PFSK-1 (cell line): ENCODE results near the gene DCLK2.

Source experiments
- FOXP2 ChIP-seq: optimal IDR thresholded peaks from 2 replicates; pipeline ENCODE3; 2011; ENCODE audit warnings: borderline replicate concordance, control low read depth, inconsistent platforms; ENCODE audit not compliant: insufficient read depth; ENCODE audit errors: extremely low read length, extremely low read depth
- TAF1 ChIP-seq: IDR thresholded peaks from 2 replicates; pipeline ENCODE4 v1.6.1; 2012; ENCODE audit warnings: low read length, control low read depth, borderline replicate concordance; ENCODE audit not compliant: insufficient read depth
- TF ChIP-seq, protein P1 (sequence below), 2 experiments: IDR thresholded peaks; 2 replicates each; pipeline versions ENCODE4 v1.6.1 to v1.8.0; 2011 to 2012; ENCODE audit warnings: low read depth in 2 of 2, low read length in 2 of 2, control low read depth in 1 of 2, inconsistent platforms in 1 of 2, mild to moderate bottlenecking in 1 of 2, moderate library complexity in 1 of 2; ENCODE audit not compliant: insufficient read depth in 1 of 2

DNA sequence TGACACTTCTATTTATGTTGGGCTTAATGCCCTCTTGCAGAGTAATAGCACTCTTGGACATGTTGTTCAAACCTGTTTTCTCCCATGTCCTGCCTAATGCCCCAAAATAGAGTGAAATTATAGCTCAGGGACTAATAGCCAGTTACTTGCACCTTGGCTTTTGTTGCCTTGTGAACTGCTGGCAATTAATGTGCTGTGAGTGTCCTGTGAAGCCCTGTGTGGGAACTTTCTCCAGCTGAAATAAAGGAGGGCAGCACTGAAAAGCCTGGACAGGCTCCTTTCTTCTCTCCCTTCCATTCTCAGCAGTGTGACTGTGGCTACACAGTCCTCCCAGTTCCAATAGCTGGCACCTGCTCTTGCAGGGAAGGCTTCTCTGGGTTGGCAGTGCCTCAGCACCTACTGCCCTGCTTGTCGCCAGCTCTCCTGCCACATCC is 72.4 kb downstream of the DCLK2 start:
- no peak for TF ChIP-seq TAF1
- TF ChIP-seq, protein P1, sequence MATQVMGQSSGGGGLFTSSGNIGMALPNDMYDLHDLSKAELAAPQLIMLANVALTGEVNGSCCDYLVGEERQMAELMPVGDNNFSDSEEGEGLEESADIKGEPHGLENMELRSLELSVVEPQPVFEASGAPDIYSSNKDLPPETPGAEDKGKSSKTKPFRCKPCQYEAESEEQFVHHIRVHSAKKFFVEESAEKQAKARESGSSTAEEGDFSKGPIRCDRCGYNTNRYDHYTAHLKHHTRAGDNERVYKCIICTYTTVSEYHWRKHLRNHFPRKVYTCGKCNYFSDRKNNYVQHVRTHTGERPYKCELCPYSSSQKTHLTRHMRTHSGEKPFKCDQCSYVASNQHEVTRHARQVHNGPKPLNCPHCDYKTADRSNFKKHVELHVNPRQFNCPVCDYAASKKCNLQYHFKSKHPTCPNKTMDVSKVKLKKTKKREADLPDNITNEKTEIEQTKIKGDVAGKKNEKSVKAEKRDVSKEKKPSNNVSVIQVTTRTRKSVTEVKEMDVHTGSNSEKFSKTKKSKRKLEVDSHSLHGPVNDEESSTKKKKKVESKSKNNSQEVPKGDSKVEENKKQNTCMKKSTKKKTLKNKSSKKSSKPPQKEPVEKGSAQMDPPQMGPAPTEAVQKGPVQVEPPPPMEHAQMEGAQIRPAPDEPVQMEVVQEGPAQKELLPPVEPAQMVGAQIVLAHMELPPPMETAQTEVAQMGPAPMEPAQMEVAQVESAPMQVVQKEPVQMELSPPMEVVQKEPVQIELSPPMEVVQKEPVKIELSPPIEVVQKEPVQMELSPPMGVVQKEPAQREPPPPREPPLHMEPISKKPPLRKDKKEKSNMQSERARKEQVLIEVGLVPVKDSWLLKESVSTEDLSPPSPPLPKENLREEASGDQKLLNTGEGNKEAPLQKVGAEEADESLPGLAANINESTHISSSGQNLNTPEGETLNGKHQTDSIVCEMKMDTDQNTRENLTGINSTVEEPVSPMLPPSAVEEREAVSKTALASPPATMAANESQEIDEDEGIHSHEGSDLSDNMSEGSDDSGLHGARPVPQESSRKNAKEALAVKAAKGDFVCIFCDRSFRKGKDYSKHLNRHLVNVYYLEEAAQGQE (IDR thresholded peaks at IDR 0.05; ENCODE audit: insufficient read depth in 1 of 2, low read depth in 2 of 2, low read length in 2 of 2) = no peak
- TF ChIP-seq FOXP2 = no peak
